Neural progenitor cell (in vitro differentiated cells): ENCODE measurements around the gene ZBTB20. TPM values are rescaled to one million over a fixed set of nuclear protein-coding genes. Genes with fewer than 3 reads are reported as not detected.

ENCODE experiments used
- DNase-seq: peaks from one replicate; pipeline ENCODE4 v3.0.0-alpha.2; 2016; ENCODE audit warnings: low spot score
- H2AFZ ChIP-seq: fragments of 200-600 bp; sonication (generic); replicated peaks from 2 replicates; pipeline ENCODE4 v1.6.1; 2016; ENCODE audit warnings: antibody characterized with exemption
- H3F3A ChIP-seq: fragments of 200-600 bp; sonication (generic); 2 replicates; pipeline ENCODE4 v1.6.1; 2016; ENCODE audit warnings: antibody characterized with exemption, low read depth
- H3K27ac ChIP-seq: fragments of 200-600 bp; sonication (generic); 2 replicates; pipeline ENCODE4 v1.5.1; 2016; ENCODE audit warnings: mild to moderate bottlenecking
- H3K27me3 ChIP-seq: fragments of 200-600 bp; sonication (generic); 2 replicates; pipeline ENCODE4 v1.6.1; 2016; ENCODE audit warnings: mild to moderate bottlenecking, moderate library complexity
- H3K36me3 ChIP-seq: fragments of 200-600 bp; sonication (generic); 2 replicates; pipeline ENCODE4 v1.5.1; 2016
- H3K4me1 ChIP-seq: fragments of 200-600 bp; sonication (generic); 2 replicates; pipeline ENCODE4 v1.6.1; 2016; ENCODE audit warnings: mixed run types
- H3K4me2 ChIP-seq: fragments of 200-600 bp; sonication (generic); 2 replicates; pipeline ENCODE4 v1.6.1; 2016
- H3K4me3 ChIP-seq: fragments of 200-600 bp; sonication (generic); 2 replicates; pipeline ENCODE4 v1.5.1; 2016
- H3K79me2 ChIP-seq: fragments of 200-600 bp; sonication (generic); 2 replicates; pipeline ENCODE4 v1.6.1; 2016; ENCODE audit warnings: low read depth
- H3K9ac ChIP-seq: fragments of 200-600 bp; sonication (generic); 2 replicates; pipeline ENCODE4 v1.6.1; 2016
- H3K9me3 ChIP-seq: fragments of 200-600 bp; sonication (generic); 2 replicates; pipeline ENCODE4 v1.5.1; 2016; ENCODE audit warnings: low read depth
- H4K20me1 ChIP-seq: fragments of 200-600 bp; sonication (generic); 2 replicates; pipeline ENCODE4 v1.6.1; 2016; ENCODE audit warnings: low read depth
- H3K27ac Mint-ChIP-seq: 3 replicates; pipeline ENCODE4 v1.8.0; 2021; ENCODE audit warnings: mixed read lengths
- H3K27me3 Mint-ChIP-seq: 2 replicates; pipeline ENCODE4 v1.8.0; 2022; ENCODE audit warnings: low read depth, mild to moderate bottlenecking, inconsistent platforms, moderate library complexity, mixed read lengths; ENCODE audit not compliant: insufficient read depth
- H3K36me3 Mint-ChIP-seq: 3 replicates; pipeline ENCODE4 v1.8.0; 2021; ENCODE audit warnings: mixed read lengths
- H3K4me1 Mint-ChIP-seq: 3 replicates; pipeline ENCODE4 v1.8.0; 2021; ENCODE audit warnings: mixed read lengths
- H3K4me3 Mint-ChIP-seq: 3 replicates; pipeline ENCODE4 v1.8.0; 2021; ENCODE audit warnings: mild to moderate bottlenecking, moderate library complexity, mixed read lengths
- H3K9me3 Mint-ChIP-seq: 3 replicates; pipeline ENCODE4 v1.8.0; 2020; ENCODE audit warnings: mixed read lengths
- EZH2 ChIP-seq: fragments of 200-600 bp; sonication (generic); IDR thresholded peaks from 2 replicates; pipeline ENCODE4 v1.6.1; 2017; ENCODE audit warnings: antibody characterized with exemption, mild to moderate bottlenecking, moderate library complexity
- EZH2phosphoT487 ChIP-seq: fragments of 200-600 bp; sonication (generic); IDR thresholded peaks from 2 replicates; pipeline ENCODE4 v1.6.1; 2017; ENCODE audit warnings: antibody characterized with exemption
- total RNA-seq: library from RNA; depleted of rRNA; stranded (reverse); fragments of >200 nt; gene quantifications from 2 replicates; pipeline ENCODE4 v1.2.3, GENCODE V29; 2015; ENCODE audit warnings: low replicate concordance
- TF ChIP-seq, protein P1 (sequence below): fragments of 200-600 bp; sonication (generic); IDR thresholded peaks from 2 replicates; pipeline ENCODE4 v1.5.1; 2017; ENCODE audit warnings: antibody characterized with exemption, mild to moderate bottlenecking

ZBTB20 gene
- total RNA-seq, 1 donor from 2014 or later: 1.9 TPM

DNA sequence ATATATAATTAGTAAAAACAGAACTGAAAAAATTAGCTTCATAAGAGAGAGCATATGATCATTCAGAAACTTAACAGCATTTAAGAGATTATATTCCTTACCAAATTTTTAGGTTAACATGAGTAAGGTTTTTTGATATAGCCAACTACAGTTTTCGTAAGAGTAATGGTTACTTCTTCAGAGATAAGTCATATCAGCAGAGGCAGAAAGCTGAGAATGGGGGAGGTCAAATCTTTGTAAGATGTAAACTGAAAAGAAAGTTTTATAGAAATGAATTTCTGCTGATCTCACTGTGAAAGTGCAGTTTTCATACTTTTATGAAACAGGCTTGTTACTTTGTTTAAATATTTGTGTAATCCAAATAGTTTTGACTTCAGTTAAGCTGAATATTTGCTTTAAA is 193.3 kb downstream of the ZBTB20 start:
- Histone ChIP-seq H3F3A (no peaks in the 10 kb centered on the region), H3K9me3 (peaks cover 14% of the 10 kb centered on the region), H3K36me3 (peaks cover 6% of the 10 kb centered on the region), H3K27ac (no peak overlapping the region), H3K79me2 (no peaks in the 10 kb centered on the region), H3K9ac (no peak overlapping the region), H2AFZ (no peak overlapping the region), H4K20me1 (no peaks in the 10 kb centered on the region), H3K4me3 (no peak overlapping the region), H3K27me3 (no peaks in the 10 kb centered on the region), H3K4me2 (no peak overlapping the region), H3K4me1 (peaks cover 2% of the 10 kb centered on the region)
- H3K27me3 Mint-ChIP-seq: peaks cover 2% of the 10 kb centered on the region
- no peak overlapping the region for H3K4me3 Mint-ChIP-seq
- no peak overlapping the region for H3K27ac Mint-ChIP-seq
- TF ChIP-seq EZH2phosphoT487 (no peak), EZH2 (no peak)
- TF ChIP-seq, protein P1, sequence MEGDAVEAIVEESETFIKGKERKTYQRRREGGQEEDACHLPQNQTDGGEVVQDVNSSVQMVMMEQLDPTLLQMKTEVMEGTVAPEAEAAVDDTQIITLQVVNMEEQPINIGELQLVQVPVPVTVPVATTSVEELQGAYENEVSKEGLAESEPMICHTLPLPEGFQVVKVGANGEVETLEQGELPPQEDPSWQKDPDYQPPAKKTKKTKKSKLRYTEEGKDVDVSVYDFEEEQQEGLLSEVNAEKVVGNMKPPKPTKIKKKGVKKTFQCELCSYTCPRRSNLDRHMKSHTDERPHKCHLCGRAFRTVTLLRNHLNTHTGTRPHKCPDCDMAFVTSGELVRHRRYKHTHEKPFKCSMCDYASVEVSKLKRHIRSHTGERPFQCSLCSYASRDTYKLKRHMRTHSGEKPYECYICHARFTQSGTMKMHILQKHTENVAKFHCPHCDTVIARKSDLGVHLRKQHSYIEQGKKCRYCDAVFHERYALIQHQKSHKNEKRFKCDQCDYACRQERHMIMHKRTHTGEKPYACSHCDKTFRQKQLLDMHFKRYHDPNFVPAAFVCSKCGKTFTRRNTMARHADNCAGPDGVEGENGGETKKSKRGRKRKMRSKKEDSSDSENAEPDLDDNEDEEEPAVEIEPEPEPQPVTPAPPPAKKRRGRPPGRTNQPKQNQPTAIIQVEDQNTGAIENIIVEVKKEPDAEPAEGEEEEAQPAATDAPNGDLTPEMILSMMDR: no peak
- H3K36me3 Mint-ChIP-seq: peaks cover 1% of the 10 kb centered on the region
- peaks cover 16% of the 10 kb centered on the region for H3K9me3 Mint-ChIP-seq
- H3K4me1 Mint-ChIP-seq: no peaks in the 10 kb centered on the region
- DNase-seq: no peak

DNA sequence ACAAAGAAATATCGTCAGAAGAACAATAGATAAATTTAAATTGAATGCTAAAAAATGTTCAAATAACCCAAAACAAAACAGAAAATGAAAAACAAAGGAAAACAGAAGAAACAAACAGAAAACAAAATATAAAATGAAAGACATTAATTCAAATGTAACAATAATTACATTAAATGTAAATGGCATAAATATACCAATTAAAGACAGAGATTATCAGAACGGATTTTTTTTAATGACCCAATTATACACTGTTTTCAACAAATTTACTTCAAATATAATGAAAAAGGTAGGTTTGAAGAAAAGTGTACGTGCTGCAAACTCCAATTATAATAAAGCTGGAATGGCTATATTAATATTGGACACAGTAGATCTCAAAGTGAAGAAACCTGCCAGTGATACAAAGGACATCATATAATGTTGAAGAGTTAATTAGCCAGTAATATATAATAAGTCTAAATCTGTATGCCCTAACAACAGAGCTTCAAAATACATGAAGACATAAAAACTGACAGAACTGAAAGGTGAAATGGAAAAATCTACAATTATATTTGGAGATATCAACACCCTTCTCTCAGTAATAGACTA is 193.8 kb downstream of the ZBTB20 start:
- H3K4me1 Mint-ChIP-seq: no peaks in the 10 kb centered on the region
- Histone ChIP-seq H3K36me3 (peaks cover 6% of the 10 kb centered on the region), H3K4me3 (no peak overlapping the region), H3K27me3 (no peaks in the 10 kb centered on the region), H3K4me1 (peaks cover 2% of the 10 kb centered on the region), H3K9ac (no peak overlapping the region), H2AFZ (no peak overlapping the region), H3F3A (no peaks in the 10 kb centered on the region), H3K4me2 (no peak overlapping the region), H3K9me3 (peaks cover 14% of the 10 kb centered on the region), H3K27ac (no peak overlapping the region), H4K20me1 (no peaks in the 10 kb centered on the region), H3K79me2 (no peaks in the 10 kb centered on the region)
- TF ChIP-seq, protein P1: no peak
- TF ChIP-seq EZH2phosphoT487 (no peak), EZH2 (no peak)
- no peaks in the 10 kb centered on the region for H3K27me3 Mint-ChIP-seq
- H3K9me3 Mint-ChIP-seq: peaks cover 16% of the 10 kb centered on the region
- H3K27ac Mint-ChIP-seq: no peak overlapping the region
- no peak for DNase-seq
- H3K36me3 Mint-ChIP-seq: peaks cover 1% of the 10 kb centered on the region
- no peak overlapping the region for H3K4me3 Mint-ChIP-seq

DNA sequence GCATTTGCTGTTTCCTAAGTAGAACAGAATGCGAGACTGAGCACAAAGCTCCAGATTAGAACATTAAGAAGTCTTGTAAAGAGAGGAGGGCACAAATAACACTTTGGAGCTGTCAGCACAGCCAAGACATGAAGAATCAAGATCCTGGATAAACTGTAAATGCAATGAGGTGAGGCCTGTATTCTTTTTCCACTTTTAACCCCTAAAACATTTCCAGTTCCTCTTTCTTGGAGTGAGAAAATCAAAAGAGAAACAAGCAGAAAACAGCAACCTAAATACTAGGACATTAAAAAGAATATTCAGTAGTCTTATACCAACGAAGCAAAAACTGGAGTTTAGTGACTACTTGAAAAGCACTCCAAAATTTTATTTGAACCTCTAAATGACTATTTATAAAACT is 204.3 kb downstream of the ZBTB20 start:
- H3K9ac ChIP-seq: no peak overlapping the region
- no peak overlapping the region for H3K27ac ChIP-seq
- Mint-ChIP-seq H3K27me3 (no peaks in the 10 kb centered on the region), H3K9me3 (no peaks in the 10 kb centered on the region), H3K27ac (no peak overlapping the region), H3K4me1 (no peaks in the 10 kb centered on the region), H3K4me3 (no peak overlapping the region), H3K36me3 (no peaks in the 10 kb centered on the region)
- H4K20me1 ChIP-seq: no peaks in the 10 kb centered on the region
- H3K79me2 ChIP-seq: no peaks in the 10 kb centered on the region
- no peaks in the 10 kb centered on the region for H3K9me3 ChIP-seq
- H3K4me1 ChIP-seq: no peaks in the 10 kb centered on the region
- no peaks in the 10 kb centered on the region for H3F3A ChIP-seq
- no peaks in the 10 kb centered on the region for H3K36me3 ChIP-seq
- no peak for DNase-seq
- TF ChIP-seq EZH2 (no peak), EZH2phosphoT487 (no peak)
- TF ChIP-seq, protein P1: no peak
- no peaks in the 10 kb centered on the region for H3K27me3 ChIP-seq
- H2AFZ ChIP-seq: no peak overlapping the region
- H3K4me2 ChIP-seq: no peak overlapping the region
- H3K4me3 ChIP-seq: no peak overlapping the region
